ENCODE measurements around the gene CREB5. TPM values are rescaled to one million over a fixed set of nuclear protein-coding genes. Genes with fewer than 3 reads are reported as not detected.

The CREB5 gene
- total RNA-seq, 4 donors from 2014 or later: 16.8 to 22.4 (median 20.9) TPM

DNA sequence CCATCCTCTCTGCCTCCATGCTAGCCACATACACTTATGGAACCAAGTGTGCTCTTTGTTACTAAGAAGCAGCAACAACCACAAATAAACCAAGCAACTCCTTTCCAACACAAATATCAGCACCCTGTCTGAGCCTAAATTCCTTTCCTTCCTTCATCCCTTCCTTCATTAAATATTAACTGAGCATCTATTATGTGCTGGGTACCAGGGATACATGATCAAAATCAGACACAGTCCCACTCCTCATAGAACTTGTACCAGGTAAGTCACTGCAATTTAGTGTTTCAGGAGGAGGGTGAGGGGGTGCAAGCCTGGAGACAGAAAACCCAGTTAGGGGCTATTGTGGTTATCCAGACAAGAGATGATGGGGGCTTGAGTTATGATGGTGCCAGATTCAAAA, 10.8 kb downstream of the CREB5 start:
- peaks cover 0 to 13% (median 2%) of the 10 kb centered on the region in 4 donors for H3K4me1 ChIP-seq
- H3K27me3 ChIP-seq: no peaks in the 10 kb centered on the region
- DNase-seq (ENCODE audit: low spot score in 2 of 2): no peak
- H3K27ac ChIP-seq: no peak overlapping the region
- H3K9me3 ChIP-seq: no peaks in the 10 kb centered on the region
- H3K4me3 ChIP-seq: no peak overlapping the region
- no peak for TF ChIP-seq EP300 (IDR thresholded peaks at IDR 0.05)
- TF ChIP-seq, protein P1, sequence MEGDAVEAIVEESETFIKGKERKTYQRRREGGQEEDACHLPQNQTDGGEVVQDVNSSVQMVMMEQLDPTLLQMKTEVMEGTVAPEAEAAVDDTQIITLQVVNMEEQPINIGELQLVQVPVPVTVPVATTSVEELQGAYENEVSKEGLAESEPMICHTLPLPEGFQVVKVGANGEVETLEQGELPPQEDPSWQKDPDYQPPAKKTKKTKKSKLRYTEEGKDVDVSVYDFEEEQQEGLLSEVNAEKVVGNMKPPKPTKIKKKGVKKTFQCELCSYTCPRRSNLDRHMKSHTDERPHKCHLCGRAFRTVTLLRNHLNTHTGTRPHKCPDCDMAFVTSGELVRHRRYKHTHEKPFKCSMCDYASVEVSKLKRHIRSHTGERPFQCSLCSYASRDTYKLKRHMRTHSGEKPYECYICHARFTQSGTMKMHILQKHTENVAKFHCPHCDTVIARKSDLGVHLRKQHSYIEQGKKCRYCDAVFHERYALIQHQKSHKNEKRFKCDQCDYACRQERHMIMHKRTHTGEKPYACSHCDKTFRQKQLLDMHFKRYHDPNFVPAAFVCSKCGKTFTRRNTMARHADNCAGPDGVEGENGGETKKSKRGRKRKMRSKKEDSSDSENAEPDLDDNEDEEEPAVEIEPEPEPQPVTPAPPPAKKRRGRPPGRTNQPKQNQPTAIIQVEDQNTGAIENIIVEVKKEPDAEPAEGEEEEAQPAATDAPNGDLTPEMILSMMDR (IDR thresholded peaks at IDR 0.05): no peak
- no peak for TF ChIP-seq POLR2A (IDR thresholded peaks at IDR 0.05)
- no peaks in the 10 kb centered on the region for H3K36me3 ChIP-seq

DNA sequence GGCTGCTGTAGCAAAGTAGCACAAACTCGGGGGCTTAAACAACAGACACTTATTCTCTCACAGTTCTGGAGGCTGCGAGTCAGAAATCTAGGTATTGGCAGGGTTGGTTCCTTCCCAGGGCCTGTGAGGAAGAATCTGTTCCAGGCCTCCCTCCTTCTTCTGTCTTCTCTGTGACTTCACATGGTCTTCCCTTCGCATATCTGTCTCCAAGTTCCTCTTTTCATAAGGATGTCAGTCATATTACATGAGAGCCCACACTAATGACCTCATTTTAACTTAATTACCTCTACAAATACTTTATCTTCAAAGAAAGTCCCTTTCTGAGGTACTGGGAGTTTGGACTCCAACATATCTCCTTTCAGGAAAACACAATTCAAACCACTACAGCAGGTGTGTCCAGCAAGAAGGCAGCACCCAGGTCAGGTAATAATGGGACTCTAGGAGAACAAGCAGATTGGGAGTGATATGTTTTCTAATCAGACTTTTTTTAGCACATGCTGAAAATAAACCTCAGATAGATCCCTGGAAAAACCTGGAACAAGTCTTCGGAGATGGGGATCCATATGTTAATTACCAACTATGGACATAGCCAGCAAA, 11.7 kb downstream of the CREB5 start:
- WGBS, 2 donors: 86% methylated on average over 4 of the region's 4 CpGs
- H3K36me3 ChIP-seq: no peaks in the 10 kb centered on the region
- no peaks in the 10 kb centered on the region for H3K27me3 ChIP-seq
- no peak overlapping the region for H3K4me3 ChIP-seq
- no peak overlapping the region for H3K27ac ChIP-seq
- no peak for TF ChIP-seq EP300 (IDR thresholded peaks at IDR 0.05)
- no peak for TF ChIP-seq POLR2A (IDR thresholded peaks at IDR 0.05)
- TF ChIP-seq, protein P1 (IDR thresholded peaks at IDR 0.05): no peak
- DNase-seq (ENCODE audit: low spot score in 2 of 2): no peak
- H3K9me3 ChIP-seq: no peaks in the 10 kb centered on the region
- H3K4me1 ChIP-seq: peaks cover 0 to 6% (median 0%) of the 10 kb centered on the region in 4 donors

DNA sequence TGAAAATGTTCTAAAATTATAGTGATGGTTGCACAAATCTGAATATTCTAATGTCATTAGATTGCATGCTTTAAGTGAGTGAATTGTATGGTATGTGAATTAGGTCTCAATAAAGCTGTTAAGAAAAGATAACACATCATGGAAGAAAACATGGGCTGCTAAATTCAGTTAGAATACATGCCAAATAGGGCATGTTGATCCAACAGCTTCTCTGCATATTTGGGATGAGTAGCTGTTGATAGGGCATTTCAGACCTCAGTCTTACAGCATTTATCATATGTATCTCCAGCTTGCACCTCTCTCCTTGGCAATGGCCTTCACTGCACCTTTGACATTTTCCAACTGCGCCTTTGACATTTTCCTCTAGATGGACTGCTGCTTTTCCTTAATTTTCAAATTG, 13.2 kb downstream of the CREB5 start:
- Histone ChIP-seq H3K36me3 (no peaks in the 10 kb centered on the region), H3K27ac (no peak overlapping the region), H3K4me1 (no peaks in the 10 kb centered on the region), H3K27me3 (no peaks in the 10 kb centered on the region), H3K4me3 (no peak overlapping the region), H3K9me3 (no peaks in the 10 kb centered on the region)
- whole genome bisulfite sequencing, 2 donors: 94 to 97% methylated on average over 1 of the region's 1 CpG
- TF ChIP-seq, protein P1 (IDR thresholded peaks at IDR 0.05): no peak
- TF ChIP-seq EP300 (IDR thresholded peaks at IDR 0.05): no peak
- no peak for TF ChIP-seq POLR2A (IDR thresholded peaks at IDR 0.05)
- no peak for DNase-seq (ENCODE audit: low spot score in 2 of 2)

DNA sequence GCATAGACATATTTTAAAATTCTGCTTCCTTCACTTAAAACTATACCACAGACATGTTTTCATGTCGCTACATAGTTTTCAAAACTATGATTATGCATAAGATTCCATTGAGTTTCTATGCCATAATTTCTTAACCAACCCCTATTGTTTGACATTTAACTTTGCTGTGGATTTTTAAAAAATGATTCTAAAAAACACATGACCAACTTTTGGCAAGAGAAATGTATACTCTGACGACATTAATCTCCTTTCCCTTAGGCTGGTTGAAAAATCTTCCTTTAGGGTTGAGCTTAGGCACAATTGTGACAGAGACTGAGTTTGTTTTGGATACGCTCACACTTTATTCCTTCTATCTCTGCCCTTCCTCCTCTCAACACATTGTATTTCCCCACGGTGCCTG, 14.9 kb downstream of the CREB5 start:
- no peak overlapping the region for H3K27ac ChIP-seq

DNA sequence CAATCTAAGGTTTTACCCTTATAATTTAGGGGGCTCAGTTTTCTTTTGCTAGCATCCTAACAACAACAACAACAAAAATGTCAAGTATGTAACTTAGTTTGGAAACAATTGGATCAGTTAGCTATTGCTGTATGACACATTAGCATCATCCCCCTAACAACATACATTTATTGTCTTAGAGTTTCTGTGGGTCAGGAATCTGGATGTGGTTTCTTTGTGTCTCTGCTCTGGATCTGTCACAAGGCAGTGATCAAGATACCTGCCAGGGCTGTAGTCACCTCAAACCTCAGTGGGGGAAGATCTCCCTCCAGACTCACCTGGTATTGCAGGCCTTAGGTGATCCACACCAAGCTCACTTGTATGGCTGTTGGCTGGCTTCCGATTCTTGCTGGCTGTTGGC, 18.3 kb downstream of the CREB5 start:
- H3K4me3 ChIP-seq: no peak overlapping the region
- peaks cover 0 to 12% (median 3%) of the 10 kb centered on the region in 4 donors for H3K4me1 ChIP-seq
- no peak for TF ChIP-seq POLR2A (IDR thresholded peaks at IDR 0.05)
- TF ChIP-seq, protein P1 (IDR thresholded peaks at IDR 0.05): no peak
- no peak for TF ChIP-seq EP300 (IDR thresholded peaks at IDR 0.05)
- no peaks in the 10 kb centered on the region for H3K36me3 ChIP-seq
- H3K27me3 ChIP-seq: no peaks in the 10 kb centered on the region
- H3K9me3 ChIP-seq: no peaks in the 10 kb centered on the region
- WGBS, 2 donors: 91 to 100% methylated on average over 1 of the region's 1 CpG
- H3K27ac ChIP-seq: no peak overlapping the region
- DNase-seq (ENCODE audit: low spot score in 2 of 2): no peak

More for the DNA sequence above, 14.9 kb downstream of the CREB5 start:
- peaks cover 0 to 5% (median 2%) of the 10 kb centered on the region in 4 donors for H3K4me1 ChIP-seq
- no peaks in the 10 kb centered on the region for H3K27me3 ChIP-seq
- DNase-seq (ENCODE audit: low spot score in 2 of 2): no peak
- no peak overlapping the region for H3K4me3 ChIP-seq
- 60 to 66% methylated on average over 4 of the region's 4 CpGs for WGBS, 2 donors
- no peaks in the 10 kb centered on the region for H3K36me3 ChIP-seq
- TF ChIP-seq POLR2A (IDR thresholded peaks at IDR 0.05) (no peak), EP300 (IDR thresholded peaks at IDR 0.05) (no peak)
- TF ChIP-seq, protein P1 (IDR thresholded peaks at IDR 0.05): no peak
- no peaks in the 10 kb centered on the region for H3K9me3 ChIP-seq
